T-helper 2 cell (primary cell): ENCODE results near the gene ANO7.

ENCODE experiments used
- DNase-seq, 5 experiments: peaks; one replicate each; pipeline versions ENCODE4 v3.0.0 to v3.0.0-alpha.2; 2012 to 2022

The ANO7 gene

DNA sequence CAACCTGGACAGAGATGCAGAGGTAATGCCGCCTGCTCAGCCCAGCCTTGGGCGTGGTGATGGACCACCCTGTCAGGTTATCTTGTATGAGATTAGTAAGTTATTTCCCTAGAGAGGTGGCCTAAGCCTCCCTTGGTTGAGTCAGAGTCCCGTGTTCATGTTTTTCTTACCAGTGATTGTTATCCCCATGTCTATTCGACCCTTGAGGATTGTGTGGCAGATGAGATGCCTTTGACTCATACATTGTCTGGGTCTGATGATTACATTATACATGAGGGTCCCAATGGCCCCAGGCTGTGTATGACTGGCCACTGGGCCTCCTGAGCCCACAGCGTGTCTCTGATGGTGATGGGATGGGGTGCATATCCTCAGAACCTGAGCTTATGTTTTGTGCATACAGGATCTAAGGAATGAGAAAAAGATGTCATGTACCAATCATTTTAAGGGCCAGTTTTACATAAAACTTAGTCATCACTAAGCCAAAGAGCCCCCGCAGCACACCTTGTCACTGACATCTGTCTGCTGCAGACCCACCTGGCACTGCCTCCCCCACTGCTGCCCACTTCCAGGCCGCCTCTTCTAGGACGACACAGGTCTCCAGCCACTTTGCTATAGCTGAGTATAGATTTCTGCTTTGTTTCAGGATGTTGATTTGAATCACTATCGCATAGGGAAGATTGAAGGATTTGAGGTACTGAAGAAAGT is 30.5 kb upstream of the ANO7 start:
- DNase-seq: no peak

DNA sequence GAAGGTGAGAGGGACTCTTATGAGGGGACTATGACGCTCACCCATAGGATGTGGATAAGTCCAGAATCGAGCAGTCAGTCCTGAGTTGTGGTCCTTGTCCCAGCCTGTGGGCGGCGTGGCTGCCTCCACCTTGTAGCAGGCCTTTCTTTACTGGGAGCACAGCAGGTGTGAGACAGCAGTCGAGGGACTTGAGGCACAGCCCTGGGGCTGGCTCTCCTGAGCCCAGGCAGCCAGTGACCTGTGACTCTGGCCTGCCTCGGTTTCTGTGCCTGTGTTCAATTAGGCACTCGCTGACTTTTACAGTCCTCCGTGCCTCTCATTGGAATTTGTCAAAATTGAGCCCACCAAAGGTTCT is 30.0 kb upstream of the ANO7 start:
- no peak for DNase-seq

- no peak for DNase-seq
These were observed 29.4 kb upstream of the ANO7 start for GRCh38 chr2:241159116-241159515.

DNA sequence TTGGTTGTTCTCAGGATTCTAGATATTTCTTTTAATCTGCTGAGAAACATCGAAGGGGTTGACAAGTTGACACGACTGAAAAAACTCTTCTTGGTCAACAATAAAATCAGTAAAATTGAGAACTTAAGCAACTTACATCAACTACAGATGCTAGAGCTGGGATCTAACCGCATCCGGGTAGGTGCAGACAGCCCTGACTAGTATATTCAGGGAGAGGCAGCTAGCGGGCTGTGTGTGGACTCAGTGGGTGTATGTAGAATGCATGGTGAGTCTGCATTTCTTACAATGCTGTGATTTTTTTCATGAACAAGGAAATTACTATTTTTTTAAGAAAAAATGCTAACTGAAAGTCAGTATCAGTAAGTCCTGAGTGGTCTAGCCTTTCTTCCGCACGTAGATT is 28.2 kb upstream of the ANO7 start:
- DNase-seq: no peak

GRCh38 chr2:241161646-241162281 is 26.7 kb upstream of the ANO7 start:
- no peak for DNase-seq

DNA sequence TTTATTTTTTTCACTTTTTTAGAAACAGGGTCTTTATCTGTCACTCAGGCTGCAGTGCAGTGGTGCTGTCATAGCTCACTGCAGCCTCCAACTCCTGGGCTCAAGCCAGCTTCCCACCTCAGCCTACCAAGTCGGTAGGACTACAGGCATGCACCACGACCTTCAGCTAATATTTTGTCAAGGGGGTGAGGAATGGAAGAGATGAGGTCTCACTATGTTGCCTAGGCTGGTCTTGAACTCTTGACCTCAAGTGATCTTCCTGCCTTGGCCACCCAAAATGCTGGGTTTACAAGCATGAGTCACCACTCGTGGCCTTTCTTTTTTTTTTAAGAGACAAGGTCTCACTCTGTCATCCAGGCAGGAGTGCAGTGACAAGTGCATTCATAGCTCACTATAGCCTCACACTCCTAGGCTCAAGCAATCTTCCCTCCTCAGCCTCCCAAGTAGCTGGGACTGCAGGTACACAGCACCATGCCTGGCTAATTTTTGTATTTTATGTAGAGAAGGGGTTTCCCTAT is 24.8 kb upstream of the ANO7 start:
- DNase-seq: no peak

GRCh38 chr2:241168366-241168765 is 20.1 kb upstream of the ANO7 start:
- DNase-seq: no peak

DNA sequence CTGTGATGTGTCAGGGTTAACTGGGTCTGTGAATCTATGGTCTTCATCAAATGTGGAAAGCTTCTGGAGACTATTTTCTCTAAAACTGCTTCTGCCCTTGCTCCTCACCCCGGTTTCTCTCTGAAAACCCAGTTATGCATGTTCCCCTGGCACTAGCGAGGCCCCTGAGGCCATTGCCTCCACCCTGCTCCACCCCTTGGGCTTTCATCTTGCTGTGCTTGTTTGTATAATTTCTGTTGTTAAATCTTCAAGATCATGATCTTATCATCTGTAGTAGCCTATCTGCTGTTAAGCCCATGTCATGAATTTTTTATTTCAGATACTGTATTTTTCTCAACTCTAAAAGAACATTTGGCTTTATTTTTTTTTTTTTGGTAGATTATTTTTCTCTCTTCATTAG is 14.9 kb upstream of the ANO7 start:
- no peak for DNase-seq

- DNase-seq: no peak
These were observed 10.7 kb upstream of the ANO7 start for GRCh38 chr2:241177526-241178334.

DNA sequence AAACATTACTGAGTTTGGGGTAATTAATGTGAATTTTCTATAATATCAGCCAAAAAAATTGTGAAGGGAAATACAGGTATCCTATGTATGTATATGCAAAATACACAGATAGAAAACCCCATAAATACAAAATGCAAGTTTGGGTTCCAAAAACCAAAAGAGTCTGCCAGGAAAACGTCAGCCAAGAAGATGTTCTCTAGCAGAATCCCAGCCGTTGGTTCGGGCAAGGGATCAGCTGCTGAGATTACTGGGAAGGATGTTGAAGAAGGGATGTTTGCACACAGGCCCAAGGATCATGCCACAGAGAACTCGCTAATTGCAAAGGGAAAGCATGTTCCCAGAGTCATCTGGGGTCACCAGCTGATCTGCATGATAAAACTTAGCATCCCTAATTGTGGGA is 9.5 kb upstream of the ANO7 start:
- no peak for DNase-seq

- DNase-seq: peak in 1 of 5 experiments; percentile 66
These were observed 8.6 kb upstream of the ANO7 start for GRCh38 chr2:241179899-241180298.

- no peak for DNase-seq
These were observed 8.0 kb upstream of the ANO7 start for GRCh38 chr2:241180495-241180894.

GRCh38 chr2:241182126-241182525 is 6.4 kb upstream of the ANO7 start:
- DNase-seq: no peak

- DNase-seq: no peak
These were observed 5.8 kb upstream of the ANO7 start for GRCh38 chr2:241182531-241183133.

GRCh38 chr2:241183221-241183620 is 5.3 kb upstream of the ANO7 start:
- no peak for DNase-seq

- DNase-seq: no peak
These were observed 3.6 kb upstream of the ANO7 start for GRCh38 chr2:241184901-241185300.

GRCh38 chr2:241185961-241186360 is 2.5 kb upstream of the ANO7 start:
- DNase-seq: no peak

DNA sequence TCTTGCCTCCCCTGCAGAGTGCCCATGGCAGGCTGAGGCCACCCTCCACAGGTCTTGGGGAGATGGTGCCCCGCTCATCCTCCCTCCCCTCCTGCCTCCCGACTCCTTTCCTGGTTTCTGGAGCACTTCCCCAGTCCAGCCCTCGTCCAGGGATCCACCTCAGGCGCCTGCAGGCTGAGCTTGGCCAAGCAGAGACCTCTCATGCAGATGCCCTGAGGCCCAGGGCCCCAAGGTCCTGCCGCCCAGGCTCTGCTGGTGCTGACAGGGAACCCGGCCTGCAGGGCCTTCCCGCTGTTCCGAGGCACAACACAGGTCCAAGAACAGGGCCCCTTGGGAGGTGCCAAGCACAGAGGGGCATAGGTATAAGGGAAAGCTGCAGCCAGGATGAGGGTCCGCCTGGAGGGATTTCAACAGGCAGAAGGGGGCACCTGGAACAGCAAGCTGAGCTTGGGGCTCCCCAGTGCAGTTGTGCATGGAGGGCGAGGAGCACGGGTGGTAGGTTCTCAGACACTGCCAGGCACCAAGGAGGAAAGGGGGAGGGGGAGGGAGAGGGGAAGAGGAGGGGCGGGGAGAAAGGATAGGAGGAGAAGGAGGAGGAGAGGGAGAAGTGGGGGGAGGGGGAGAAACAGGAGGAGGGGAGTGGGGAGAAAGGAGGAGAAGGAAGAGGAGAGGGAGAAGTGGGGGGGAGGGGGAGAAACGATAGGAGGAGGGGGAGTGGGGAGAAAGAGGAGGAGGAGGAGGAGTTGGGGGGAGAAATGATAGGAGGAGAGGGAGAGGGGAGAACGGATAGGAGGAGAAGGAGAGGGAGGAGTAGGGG is 1.2 kb upstream of the ANO7 start:
- DNase-seq: no peak

DNA sequence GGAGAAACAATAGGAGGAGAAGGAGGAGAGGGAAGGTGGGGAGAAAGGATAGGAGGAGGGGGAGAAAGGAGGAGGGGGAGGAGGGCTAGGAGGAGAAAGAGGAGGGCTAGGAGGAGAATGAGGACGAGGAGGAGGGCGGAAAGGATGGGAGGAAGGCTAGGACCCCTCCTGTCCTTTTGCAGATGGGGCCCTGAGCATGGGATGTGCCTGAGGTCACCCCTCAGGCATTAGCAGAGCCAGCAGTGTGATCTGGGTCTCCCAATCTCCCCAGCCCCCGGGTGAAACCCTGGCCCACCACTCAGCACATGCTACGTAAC is 601 bp upstream of the ANO7 start:
- DNase-seq: no peak

DNA sequence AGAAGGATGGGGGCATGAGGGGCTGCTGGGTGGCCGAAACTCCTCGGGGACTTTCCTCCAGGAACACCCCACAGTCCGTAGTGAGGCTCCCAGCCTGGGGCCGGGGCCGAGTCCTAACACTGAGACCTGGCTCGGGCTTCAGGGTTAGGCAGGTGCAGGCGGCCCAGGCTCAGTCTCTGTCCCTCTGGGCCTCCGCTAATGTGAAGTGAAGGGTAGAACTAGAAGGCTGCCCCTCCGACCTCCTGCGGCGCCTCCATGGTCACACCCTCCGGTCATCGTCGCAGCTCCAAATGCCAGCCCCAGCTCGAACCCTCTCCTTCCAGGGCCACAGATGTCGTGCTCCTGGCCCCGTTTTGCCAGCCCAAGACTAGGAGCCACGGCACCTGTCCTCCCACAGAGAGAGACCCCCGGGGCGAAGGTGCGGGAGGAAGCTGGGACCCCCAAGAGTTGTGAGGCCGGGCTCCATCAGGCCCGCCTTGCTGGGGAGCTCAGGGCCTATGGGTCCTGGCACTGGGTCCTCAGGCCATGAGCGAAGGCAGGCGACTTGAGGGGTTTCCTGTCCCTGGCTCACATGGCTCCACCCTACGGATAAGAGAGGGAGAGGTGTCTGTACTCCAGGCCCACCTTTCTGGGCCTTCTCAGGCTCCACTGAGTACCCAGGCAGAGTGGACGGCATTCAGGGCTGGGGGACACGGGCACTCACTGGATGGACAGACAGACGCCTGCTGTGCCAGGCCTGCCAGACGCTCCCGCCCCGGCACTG is 797 bp downstream of the ANO7 start:
- DNase-seq: no peak

- no peak for DNase-seq
These were observed 1.4 kb downstream of the ANO7 start for GRCh38 chr2:241189856-241190201.
